HepG2 (cell line): ENCODE results near the gene CCDC9B. TPM values are rescaled to one million over a fixed set of nuclear protein-coding genes. Genes with fewer than 3 reads are reported as not detected.

Experiments
- ADNP ChIP-seq: sonication (generic); formaldehyde crosslinking; IDR thresholded peaks from 2 replicates; pipeline ENCODE4 v1.4.0; 2020; ENCODE audit warnings: missing genetic modification reagents
- CBFB ChIP-seq: sonication (generic); formaldehyde crosslinking; IDR thresholded peaks from 2 replicates; pipeline ENCODE4 v1.4.0; 2020; ENCODE audit warnings: missing genetic modification reagents
- FIP1L1 ChIP-seq: fragments of 200-400 bp; formaldehyde crosslinking; IDR thresholded peaks from 2 replicates; pipeline ENCODE4 v1.6.1; 2018; ENCODE audit warnings: low read depth, mild to moderate bottlenecking, low read length, moderate library complexity, borderline replicate concordance; ENCODE audit not compliant: insufficient read depth
- FOXK2 ChIP-seq: fragments of 450-650 bp; IDR thresholded peaks from 2 replicates; pipeline ENCODE4 v1.6.1; 2016
- IRF2 ChIP-seq: IDR thresholded peaks from 2 replicates; pipeline ENCODE4 v1.6.1; 2018; ENCODE audit warnings: missing genetic modification reagents, missing compliant biosample characterization
- JARID2 ChIP-seq: sonication (generic); formaldehyde crosslinking; IDR thresholded peaks from 2 replicates; pipeline ENCODE4 v1.8.1; 2023; ENCODE audit warnings: missing genetic modification reagents, inconsistent platforms; ENCODE audit not compliant: insufficient replicate concordance
- NFIC ChIP-seq: IDR thresholded peaks from 2 replicates; pipeline ENCODE4 v1.6.1; 2012; ENCODE audit warnings: mild to moderate bottlenecking, low read length, inconsistent platforms
- RBM39 ChIP-seq: fragments of 200-400 bp; formaldehyde crosslinking; IDR thresholded peaks from one replicate; pipeline ENCODE4 v1.6.1; 2018; ENCODE audit warnings: antibody characterized with exemption, mild to moderate bottlenecking, low read depth, low read length; ENCODE audit not compliant: poor library complexity, severe bottlenecking
- RFXAP ChIP-seq: sonication (generic); formaldehyde crosslinking; IDR thresholded peaks from 2 replicates; pipeline ENCODE4 v1.4.0; 2020; ENCODE audit warnings: missing genetic modification reagents, borderline replicate concordance
- SOX6 ChIP-seq, 2 experiments: fragments of 450-650 bp in 1 of 2; sonication (generic) in 1 of 2; formaldehyde crosslinking in 1 of 2; IDR thresholded peaks; 2 replicates each; pipeline versions ENCODE4 v1.4.0 to v1.6.1; 2017 to 2020; ENCODE audit warnings: antibody characterized with exemption in 1 of 2, mild to moderate bottlenecking in 1 of 2, missing genetic modification reagents in 1 of 2
- ZFP36 ChIP-seq: fragments of 150-350 bp; IDR thresholded peaks from 2 replicates; pipeline ENCODE4 v1.6.1; 2018; ENCODE audit warnings: borderline replicate concordance, low read length, low read depth; ENCODE audit not compliant: partially characterized antibody
- ZFP90 ChIP-seq: sonication (generic); formaldehyde crosslinking; IDR thresholded peaks from 2 replicates; pipeline ENCODE4 v1.8.0; 2022; ENCODE audit warnings: missing genetic modification reagents, mild to moderate bottlenecking, inconsistent platforms, borderline replicate concordance
- ZFY ChIP-seq: sonication (generic); formaldehyde crosslinking; IDR thresholded peaks from 2 replicates; pipeline ENCODE4 v1.4.0; 2020; ENCODE audit warnings: missing genetic modification reagents
- ZNF235 ChIP-seq: sonication (generic); formaldehyde crosslinking; IDR thresholded peaks from 2 replicates; pipeline ENCODE4 v1.8.1; 2023; ENCODE audit warnings: mild to moderate bottlenecking, missing genetic modification reagents, borderline replicate concordance
- ZNF343 ChIP-seq: sonication (generic); formaldehyde crosslinking; IDR thresholded peaks from 2 replicates; pipeline ENCODE4 v1.4.0; 2020; ENCODE audit warnings: mild to moderate bottlenecking, missing genetic modification reagents
- ZNF878 ChIP-seq: sonication (generic); formaldehyde crosslinking; IDR thresholded peaks from 2 replicates; pipeline ENCODE4 v1.8.1; 2023; ENCODE audit warnings: mild to moderate bottlenecking, missing genetic modification reagents, moderate library complexity
- ZNF891 ChIP-seq: sonication (generic); formaldehyde crosslinking; IDR thresholded peaks from 2 replicates; pipeline ENCODE4 v1.5.0; 2020; ENCODE audit warnings: mild to moderate bottlenecking, missing genetic modification reagents
- polyA plus RNA-seq, 8 experiments: library from polyadenylated mRNA; depleted of rRNA in 3 of 8; stranded (reverse) in 7 of 8; unstranded in 1 of 8; fragments of >200 nt; fragmentation: Illumina TruSeq in 4 of 8; extraction: Trizol in 4 of 8; gene quantifications; 2 replicates each; pipeline versions ENCODE4 v1.2.1 to v1.2.3, GENCODE V29; 2011 to 2016; ENCODE audit warnings: low read depth in 4 of 8, missing spikeins in 1 of 8, mixed read lengths in 1 of 8; ENCODE audit not compliant: insufficient read depth in 1 of 8
- total RNA-seq, 5 experiments: library from RNA; depleted of rRNA; stranded (reverse); fragments of >200 nt; fragmentation: Illumina TruSeq; extraction: Trizol; gene quantifications; 2 replicates each; pipeline ENCODE4 v1.2.3, GENCODE V29; 2016; ENCODE audit warnings: low read depth in 1 of 5
- TF ChIP-seq, protein P1 (sequence below): sonication (generic); formaldehyde crosslinking; IDR thresholded peaks from 2 replicates; pipeline ENCODE4 v1.4.0; 2020; ENCODE audit warnings: mild to moderate bottlenecking, missing genetic modification reagents
- TF ChIP-seq, protein P2 (sequence below): sonication (generic); formaldehyde crosslinking; IDR thresholded peaks from 2 replicates; pipeline ENCODE4 v1.4.0; 2020; ENCODE audit warnings: missing genetic modification reagents
- TF ChIP-seq, protein P3 (sequence below): sonication (generic); formaldehyde crosslinking; IDR thresholded peaks from 2 replicates; pipeline ENCODE4 v1.5.0; 2020; ENCODE audit warnings: missing genetic modification reagents, mild to moderate bottlenecking, borderline replicate concordance
- TF ChIP-seq, protein P4 (sequence below): sonication (generic); formaldehyde crosslinking; IDR thresholded peaks from 2 replicates; pipeline ENCODE4 v1.5.0; 2020; ENCODE audit warnings: mild to moderate bottlenecking, missing genetic modification reagents, borderline replicate concordance

CCDC9B gene
- total and polyA plus RNA-seq, 2 of the 13 experiments (the other 11 are each of a cell fraction or from before 2014, with no cell fraction given) = 0.98 to 1.6 TPM

DNA sequence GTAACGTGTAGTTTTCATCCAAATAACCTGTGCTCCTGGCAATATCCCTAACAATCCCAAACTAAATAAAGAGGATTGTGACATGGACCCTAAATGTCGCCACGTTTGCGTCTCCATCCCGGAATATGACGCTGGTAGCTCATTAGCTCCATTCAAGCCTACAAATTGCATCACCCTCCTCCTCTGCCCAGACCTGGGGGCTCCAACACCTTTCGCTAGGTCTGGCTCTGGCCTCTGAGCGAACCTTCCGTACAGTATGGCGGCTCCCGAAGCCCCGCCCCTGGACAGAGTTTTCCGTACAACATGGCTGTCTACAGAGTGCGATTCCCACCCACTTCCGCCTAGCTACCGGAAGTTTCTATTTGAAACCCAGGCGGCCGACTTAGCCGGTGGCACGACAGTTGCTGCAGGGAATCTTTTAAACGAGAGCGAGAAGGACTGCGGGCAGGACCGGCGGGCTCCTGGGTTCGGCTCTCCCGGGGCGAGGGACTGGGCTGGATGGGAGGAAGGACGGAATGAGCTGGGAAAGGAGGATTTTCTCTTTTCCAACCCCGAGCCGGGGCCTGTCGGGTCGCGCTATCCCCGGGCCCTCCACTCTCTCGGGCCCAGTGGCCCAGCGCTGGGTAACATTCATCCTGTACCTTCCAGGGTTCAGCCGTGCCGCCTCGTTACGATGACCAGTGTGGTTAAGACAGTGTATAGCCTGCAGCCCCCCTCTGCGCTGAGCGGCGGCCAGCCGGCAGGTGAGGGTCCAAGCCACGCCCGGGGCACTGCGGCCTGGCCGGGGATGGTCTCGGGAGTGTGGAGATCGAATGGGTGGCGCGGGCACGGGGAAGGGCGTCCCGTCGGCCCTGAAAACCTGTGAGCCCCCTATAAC, 42.1 kb upstream of the CCDC9B start, which contains the start of gene KNSTRN (continued):
- TF ChIP-seq ADNP (CRISPR knock-in tag) (no peak), ZNF343 (peak; percentile 77; the same call in 1 of the 2 replicates), ZNF878 (peak; percentile 74; the same call in 1 of the 2 replicates), CBFB (peak; percentile 59; the same call in 1 of the 2 replicates), IRF2 (peak; percentile 45; the same call in 1 of the 2 replicates), ZNF235 (CRISPR knock-in tag) (no peak), ZFP90 (no peak), NFIC (no peak), SOX6 (IDR thresholded peaks at IDR 0.05) (no peak), SOX6 (CRISPR knock-in tag; IDR thresholded peaks at IDR 0.05) (no peak), ZFY (peak; percentile 91), FIP1L1 (no peak), RBM39 (peak; percentile 69), RFXAP (CRISPR knock-in tag) (peak; percentile 39; the same call in 1 of the 2 replicates), ZNF891 (CRISPR knock-in tag) (peak; percentile 97), FOXK2 (0 out of 2 replicates have a peak, but pooled peaks have one; percentile 12), JARID2 (no peak), ZFP36 (no peak)
- TF ChIP-seq, protein P1, sequence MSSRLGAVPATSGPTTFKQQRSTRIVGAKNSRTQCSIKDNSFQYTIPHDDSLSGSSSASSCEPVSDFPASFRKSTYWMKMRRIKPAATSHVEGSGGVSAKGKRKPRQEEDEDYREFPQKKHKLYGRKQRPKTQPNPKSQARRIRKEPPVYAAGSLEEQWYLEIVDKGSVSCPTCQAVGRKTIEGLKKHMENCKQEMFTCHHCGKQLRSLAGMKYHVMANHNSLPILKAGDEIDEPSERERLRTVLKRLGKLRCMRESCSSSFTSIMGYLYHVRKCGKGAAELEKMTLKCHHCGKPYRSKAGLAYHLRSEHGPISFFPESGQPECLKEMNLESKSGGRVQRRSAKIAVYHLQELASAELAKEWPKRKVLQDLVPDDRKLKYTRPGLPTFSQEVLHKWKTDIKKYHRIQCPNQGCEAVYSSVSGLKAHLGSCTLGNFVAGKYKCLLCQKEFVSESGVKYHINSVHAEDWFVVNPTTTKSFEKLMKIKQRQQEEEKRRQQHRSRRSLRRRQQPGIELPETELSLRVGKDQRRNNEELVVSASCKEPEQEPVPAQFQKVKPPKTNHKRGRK = no peak
- TF ChIP-seq, protein P2, sequence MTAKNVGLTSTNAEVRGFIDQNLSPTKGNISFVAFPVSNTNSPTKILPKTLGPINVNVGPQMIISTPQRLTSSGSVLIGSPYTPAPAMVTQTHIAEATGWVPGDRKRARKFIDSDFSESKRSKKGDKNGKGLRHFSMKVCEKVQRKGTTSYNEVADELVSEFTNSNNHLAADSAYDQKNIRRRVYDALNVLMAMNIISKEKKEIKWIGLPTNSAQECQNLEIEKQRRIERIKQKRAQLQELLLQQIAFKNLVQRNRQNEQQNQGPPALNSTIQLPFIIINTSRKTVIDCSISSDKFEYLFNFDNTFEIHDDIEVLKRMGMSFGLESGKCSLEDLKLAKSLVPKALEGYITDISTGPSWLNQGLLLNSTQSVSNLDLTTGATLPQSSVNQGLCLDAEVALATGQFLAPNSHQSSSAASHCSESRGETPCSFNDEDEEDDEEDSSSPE (CRISPR knock-in tag) = peak; percentile 90
- TF ChIP-seq, protein P3, sequence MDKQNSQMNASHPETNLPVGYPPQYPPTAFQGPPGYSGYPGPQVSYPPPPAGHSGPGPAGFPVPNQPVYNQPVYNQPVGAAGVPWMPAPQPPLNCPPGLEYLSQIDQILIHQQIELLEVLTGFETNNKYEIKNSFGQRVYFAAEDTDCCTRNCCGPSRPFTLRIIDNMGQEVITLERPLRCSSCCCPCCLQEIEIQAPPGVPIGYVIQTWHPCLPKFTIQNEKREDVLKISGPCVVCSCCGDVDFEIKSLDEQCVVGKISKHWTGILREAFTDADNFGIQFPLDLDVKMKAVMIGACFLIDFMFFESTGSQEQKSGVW = no peak
- TF ChIP-seq, protein P4, sequence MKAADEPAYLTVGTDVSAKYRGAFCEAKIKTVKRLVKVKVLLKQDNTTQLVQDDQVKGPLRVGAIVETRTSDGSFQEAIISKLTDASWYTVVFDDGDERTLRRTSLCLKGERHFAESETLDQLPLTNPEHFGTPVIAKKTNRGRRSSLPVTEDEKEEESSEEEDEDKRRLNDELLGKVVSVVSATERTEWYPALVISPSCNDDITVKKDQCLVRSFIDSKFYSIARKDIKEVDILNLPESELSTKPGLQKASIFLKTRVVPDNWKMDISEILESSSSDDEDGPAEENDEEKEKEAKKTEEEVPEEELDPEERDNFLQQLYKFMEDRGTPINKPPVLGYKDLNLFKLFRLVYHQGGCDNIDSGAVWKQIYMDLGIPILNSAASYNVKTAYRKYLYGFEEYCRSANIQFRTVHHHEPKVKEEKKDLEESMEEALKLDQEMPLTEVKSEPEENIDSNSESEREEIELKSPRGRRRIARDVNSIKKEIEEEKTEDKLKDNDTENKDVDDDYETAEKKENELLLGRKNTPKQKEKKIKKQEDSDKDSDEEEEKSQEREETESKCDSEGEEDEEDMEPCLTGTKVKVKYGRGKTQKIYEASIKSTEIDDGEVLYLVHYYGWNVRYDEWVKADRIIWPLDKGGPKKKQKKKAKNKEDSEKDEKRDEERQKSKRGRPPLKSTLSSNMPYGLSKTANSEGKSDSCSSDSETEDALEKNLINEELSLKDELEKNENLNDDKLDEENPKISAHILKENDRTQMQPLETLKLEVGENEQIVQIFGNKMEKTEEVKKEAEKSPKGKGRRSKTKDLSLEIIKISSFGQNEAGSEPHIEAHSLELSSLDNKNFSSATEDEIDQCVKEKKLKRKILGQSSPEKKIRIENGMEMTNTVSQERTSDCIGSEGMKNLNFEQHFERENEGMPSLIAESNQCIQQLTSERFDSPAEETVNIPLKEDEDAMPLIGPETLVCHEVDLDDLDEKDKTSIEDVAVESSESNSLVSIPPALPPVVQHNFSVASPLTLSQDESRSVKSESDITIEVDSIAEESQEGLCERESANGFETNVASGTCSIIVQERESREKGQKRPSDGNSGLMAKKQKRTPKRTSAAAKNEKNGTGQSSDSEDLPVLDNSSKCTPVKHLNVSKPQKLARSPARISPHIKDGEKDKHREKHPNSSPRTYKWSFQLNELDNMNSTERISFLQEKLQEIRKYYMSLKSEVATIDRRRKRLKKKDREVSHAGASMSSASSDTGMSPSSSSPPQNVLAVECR (CRISPR knock-in tag) = peak; percentile 90
